GM12891 (cell line): ENCODE measurements around the gene KMO.

Source experiments
- POLR2A ChIP-seq: IDR thresholded peaks from 2 replicates; pipeline ENCODE4 v1.6.1; 2011; ENCODE audit warnings: low read depth, low read length, control low read depth
- POU2F2 ChIP-seq: IDR thresholded peaks from 2 replicates; pipeline ENCODE4 v1.6.1; 2011; ENCODE audit warnings: low read depth, mild to moderate bottlenecking, control low read depth, low read length, moderate library complexity

- 0 out of 2 replicates have a peak, but pooled peaks have one; percentile 18 for TF ChIP-seq POLR2A
- no peak for TF ChIP-seq POU2F2
Measured at GRCh38 chr1:241532162-241532531, at the start of gene KMO.
